ENCODE measurements around the gene DDX54. TPM values are rescaled to one million over a fixed set of nuclear protein-coding genes. Genes with fewer than 3 reads are reported as not detected.

The DDX54 gene
- total RNA-seq, 1 donor from 2014 or later, result 53.5 TPM

- Mint-ChIP-seq H3K4me3 (ENCODE audit: unreplicated experiment) (no peak overlapping the region), H3K4me1 (ENCODE audit: low read depth, unreplicated experiment) (peaks cover 28% of the 10 kb centered on the region), H3K27me3 (ENCODE audit: low read depth, unreplicated experiment) (no peaks in the 10 kb centered on the region), H3K27ac (ENCODE audit: unreplicated experiment) (no peak overlapping the region), H3K9me3 (ENCODE audit: unreplicated experiment) (peaks cover 4% of the 10 kb centered on the region), H3K36me3 (ENCODE audit: low read depth, unreplicated experiment) (no peaks in the 10 kb centered on the region)
- Histone ChIP-seq H3K4me3 (ENCODE audit: insufficient read depth, low read depth, low read length) (no peak overlapping the region), H3K9me3 (ENCODE audit: insufficient read depth, low read depth, low read length) (no peaks in the 10 kb centered on the region), H3K9ac (ENCODE audit: low read length) (no peak overlapping the region), H2AFZ (ENCODE audit: low read depth, low read length) (no peak overlapping the region), H3K4me1 (ENCODE audit: insufficient read depth, low read length) (peaks cover 13% of the 10 kb centered on the region), H3K36me3 (ENCODE audit: insufficient read depth, low read length) (no peaks in the 10 kb centered on the region), H3K4me2 (ENCODE audit: low read length) (no peak overlapping the region), H3K79me2 (ENCODE audit: insufficient read depth, low read length) (no peaks in the 10 kb centered on the region), H3K27me3 (ENCODE audit: insufficient read depth, low read length) (no peaks in the 10 kb centered on the region), H4K20me1 (ENCODE audit: insufficient read depth, low read length) (no peaks in the 10 kb centered on the region), H3K27ac (ENCODE audit: low read depth, low read length) (no peak overlapping the region)
- TF ChIP-seq CTCF (IDR thresholded peaks at IDR 0.05; ENCODE audit: insufficient read depth, low read depth, low read length), result no peak
- no peak for TF ChIP-seq EZH2 (IDR thresholded peaks at IDR 0.05; ENCODE audit: insufficient read depth, low read length)
- no peak for FAIRE-seq
- no peak for DNase-seq (ENCODE audit: low read depth)
Observed at GRCh38 chr12:113211160-113211559, 25.9 kb upstream of the DDX54 start.

- H3K27ac Mint-ChIP-seq (ENCODE audit: unreplicated experiment), result peak overlapping the region; percentile 64
Observed at GRCh38 chr12:113208041-113208934, 23.0 kb upstream of the DDX54 start.

More at GRCh38 chr12:113208041-113208934, 23.0 kb upstream of the DDX54 start:
- no peak overlapping the region for H3K27ac ChIP-seq (ENCODE audit: low read depth, low read length)
- no peak for FAIRE-seq
- H4K20me1 ChIP-seq (ENCODE audit: insufficient read depth, low read length), result no peaks in the 10 kb centered on the region
- no peak overlapping the region for H3K4me2 ChIP-seq (ENCODE audit: low read length)
- DNase-seq (ENCODE audit: low read depth), result no peak
- Mint-ChIP-seq H3K4me3 (ENCODE audit: unreplicated experiment) (peak overlapping the region; percentile 47), H3K4me1 (ENCODE audit: low read depth, unreplicated experiment) (peaks cover 15% of the 10 kb centered on the region), H3K9me3 (ENCODE audit: unreplicated experiment) (peaks cover 5% of the 10 kb centered on the region), H3K27me3 (ENCODE audit: low read depth, unreplicated experiment) (peaks cover 2% of the 10 kb centered on the region), H3K36me3 (ENCODE audit: low read depth, unreplicated experiment) (no peaks in the 10 kb centered on the region)
- no peak overlapping the region for H3K4me3 ChIP-seq (ENCODE audit: insufficient read depth, low read depth, low read length)
- no peak overlapping the region for H3K9ac ChIP-seq (ENCODE audit: low read length)
- TF ChIP-seq CTCF (IDR thresholded peaks at IDR 0.05; ENCODE audit: insufficient read depth, low read depth, low read length) (no peak), EZH2 (IDR thresholded peaks at IDR 0.05; ENCODE audit: insufficient read depth, low read length) (no peak)
- no peaks in the 10 kb centered on the region for H3K36me3 ChIP-seq (ENCODE audit: insufficient read depth, low read length)
- no peaks in the 10 kb centered on the region for H3K9me3 ChIP-seq (ENCODE audit: insufficient read depth, low read depth, low read length)
- no peaks in the 10 kb centered on the region for H3K79me2 ChIP-seq (ENCODE audit: insufficient read depth, low read length)
- H3K27me3 ChIP-seq (ENCODE audit: insufficient read depth, low read length), result no peaks in the 10 kb centered on the region
- H2AFZ ChIP-seq (ENCODE audit: low read depth, low read length), result no peak overlapping the region
- H3K4me1 ChIP-seq (ENCODE audit: insufficient read depth, low read length), result peaks cover 3% of the 10 kb centered on the region

All from astrocyte (in vitro differentiated cells and primary cell).